Fibroblast of the aortic adventitia (primary cell): ENCODE measurements around the gene NPL. TPM values are rescaled to one million over a fixed set of nuclear protein-coding genes. Genes with fewer than 3 reads are reported as not detected.
A peak's percentile ranks its signal among the peaks of the same experiment; 100 is the strongest.

Experiments used
- DNase-seq: peaks from one replicate; pipeline ENCODE4 v3.0.0-alpha.2; 2010; ENCODE audit warnings: low read depth
- H3K4me3 ChIP-seq: 2 replicates; pipeline ENCODE4 v1.5.1; 2011; ENCODE audit warnings: low read depth, mild to moderate bottlenecking, control low read depth, low read length, moderate library complexity
- CTCF ChIP-seq: IDR thresholded peaks from 2 replicates; pipeline ENCODE4 v1.5.1; 2011; ENCODE audit warnings: mild to moderate bottlenecking, low read length, control low read depth, inconsistent platforms; ENCODE audit not compliant: insufficient read depth
- total RNA-seq: library from RNA; depleted of rRNA; stranded (reverse); fragments of >200 nt; gene quantifications from 2 replicates; pipeline ENCODE4 v1.2.3, GENCODE V29; 2012; ENCODE audit warnings: low replicate concordance

Gene NPL
- total RNA-seq, 1 donor = 2.3 TPM

GRCh38 chr1:182784556-182785171 lies 4.9 kb upstream of the NPL start:
- DNase-seq = peak; percentile 75
- H3K4me3 ChIP-seq = no peak overlapping the region
- peak; percentile 81 for TF ChIP-seq CTCF

- TF ChIP-seq CTCF = no peak
- H3K4me3 ChIP-seq = no peak overlapping the region
- DNase-seq = no peak
Measured at GRCh38 chr1:182785181-182785580, 4.4 kb upstream of the NPL start.

- TF ChIP-seq CTCF = peak; percentile 88
- peak; percentile 84 for DNase-seq
- H3K4me3 ChIP-seq = no peak overlapping the region
Measured at GRCh38 chr1:182786223-182786994, 3.2 kb upstream of the NPL start.

GRCh38 chr1:182786995-182787324 lies 2.6 kb upstream of the NPL start:
- no peak for TF ChIP-seq CTCF
- no peak for DNase-seq
- H3K4me3 ChIP-seq = no peak overlapping the region

GRCh38 chr1:182791281-182792179 lies 2.0 kb downstream of the NPL start:
- DNase-seq = no peak
- TF ChIP-seq CTCF = no peak
- no peak overlapping the region for H3K4me3 ChIP-seq

GRCh38 chr1:182794091-182794490 lies 4.5 kb downstream of the NPL start:
- DNase-seq = no peak
- TF ChIP-seq CTCF = no peak
- H3K4me3 ChIP-seq = no peak overlapping the region
